Dermis blood vessel endothelial cell (primary cell): ENCODE results near the gene LILRB4. TPM values are rescaled to one million over a fixed set of nuclear protein-coding genes. Genes with fewer than 3 reads are reported as not detected.
A peak's percentile ranks its signal among the peaks of the same experiment; 100 is the strongest.
"Not testable (repeated sequence)": the region's sequence is repeated elsewhere in the genome, so short reads cannot be mapped to it uniquely, and the experiment has no call there.

ENCODE experiments used
- DNase-seq: peaks from one replicate; pipeline ENCODE4 v3.0.0; 2010
- total RNA-seq: library from RNA; depleted of rRNA; stranded (reverse); fragments of >200 nt; gene quantifications from 2 replicates; pipeline ENCODE4 v1.2.3, GENCODE V29; 2014

The LILRB4 gene
- total RNA-seq, 1 donor from 2014 or later = not detected

DNA sequence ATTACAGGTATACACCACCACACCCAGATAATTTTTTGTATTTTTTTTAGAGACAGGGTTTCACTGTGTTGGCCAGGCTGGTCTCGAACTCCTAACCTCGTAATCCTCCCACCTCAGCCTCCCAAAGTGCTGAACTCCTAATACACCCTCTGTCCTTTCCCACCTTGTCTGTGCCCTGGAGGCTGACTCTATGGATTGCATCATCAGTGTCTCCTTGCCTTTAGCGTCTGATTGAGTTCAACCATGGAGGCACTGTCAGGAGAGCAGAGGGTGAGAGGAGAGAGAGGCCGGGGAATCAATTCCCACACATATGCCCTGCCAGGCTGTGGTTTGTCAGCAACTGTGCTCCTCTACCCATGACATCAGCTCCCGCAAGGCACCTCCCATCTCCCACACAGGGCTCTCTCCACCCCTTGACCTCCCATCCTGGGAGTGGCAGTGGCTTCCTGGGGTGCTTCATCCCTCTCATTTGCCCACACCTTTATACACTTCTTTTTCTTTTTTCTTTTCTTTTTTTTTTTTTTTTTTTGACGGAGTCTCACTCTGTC lies 12.6 kb upstream of the LILRB4 start:
- DNase-seq = no peak

DNA sequence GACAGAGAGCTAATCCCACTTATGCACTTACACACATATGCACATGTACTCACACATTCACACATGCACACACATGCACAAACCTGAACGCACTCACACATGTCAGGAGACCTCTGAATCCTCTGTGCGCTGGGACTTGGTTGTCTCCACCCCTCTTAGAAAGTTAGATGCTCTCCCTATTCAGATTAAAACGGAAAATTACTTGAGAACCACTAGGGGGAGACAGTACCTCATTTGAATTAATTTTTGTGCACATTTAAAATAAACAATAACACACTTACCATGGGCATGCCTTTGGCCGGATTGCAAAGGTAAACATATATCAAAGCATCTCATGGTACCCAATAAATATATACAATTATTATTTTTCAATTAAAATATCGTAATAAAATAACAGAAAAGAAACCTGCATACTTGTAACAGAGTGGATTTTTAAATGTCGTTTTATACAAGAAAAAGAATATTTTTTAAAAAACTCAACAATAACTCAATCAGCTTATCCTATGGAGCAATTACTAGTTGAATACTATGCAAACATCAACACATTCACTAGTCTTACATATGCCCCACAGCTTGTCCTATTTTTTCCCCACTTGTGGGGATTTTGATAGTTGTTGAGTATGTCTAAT lies 9.5 kb upstream of the LILRB4 start:
- DNase-seq = peak; percentile 63

DNA sequence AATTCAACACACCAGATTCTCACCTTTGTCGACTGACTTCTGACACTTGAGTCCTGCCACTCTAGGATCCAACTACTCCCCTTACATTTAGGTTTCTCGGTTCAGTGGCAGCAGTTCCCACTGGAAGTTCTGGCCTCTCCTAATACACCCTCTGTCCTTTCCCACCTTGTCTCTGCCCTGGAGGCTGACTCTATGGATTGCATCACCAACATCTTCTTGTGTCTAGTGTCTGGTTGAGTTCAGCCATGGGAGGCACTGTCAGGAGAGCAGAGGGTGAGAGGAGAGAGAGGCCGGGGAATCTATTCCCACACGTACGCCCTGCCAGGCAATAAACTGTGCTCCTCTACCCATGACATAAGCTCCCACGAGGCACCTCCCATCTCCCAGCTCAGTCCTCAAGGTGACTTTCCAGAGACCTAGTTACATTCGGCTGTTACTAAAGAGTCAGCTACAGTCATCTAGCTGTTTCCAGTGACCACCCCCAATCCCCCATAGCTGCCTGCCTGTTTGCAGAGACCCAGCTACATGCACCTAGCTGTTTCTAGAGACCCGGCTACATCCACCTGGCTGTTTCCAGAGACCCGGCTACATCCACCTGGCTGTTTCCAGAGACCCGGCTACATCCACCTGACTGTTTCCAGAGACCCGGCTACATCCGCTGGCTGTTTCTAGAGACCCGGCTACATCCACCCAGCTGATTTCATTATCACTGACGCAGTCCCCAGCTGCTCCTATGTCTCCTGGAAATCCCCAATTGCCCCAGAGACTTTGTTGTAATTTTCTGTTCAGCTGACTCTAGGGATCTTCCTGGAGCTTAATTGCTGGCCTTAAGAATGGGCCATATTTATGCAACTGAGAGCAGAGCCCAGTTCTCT lies 8.1 kb upstream of the LILRB4 start:
- DNase-seq = no peak

DNA sequence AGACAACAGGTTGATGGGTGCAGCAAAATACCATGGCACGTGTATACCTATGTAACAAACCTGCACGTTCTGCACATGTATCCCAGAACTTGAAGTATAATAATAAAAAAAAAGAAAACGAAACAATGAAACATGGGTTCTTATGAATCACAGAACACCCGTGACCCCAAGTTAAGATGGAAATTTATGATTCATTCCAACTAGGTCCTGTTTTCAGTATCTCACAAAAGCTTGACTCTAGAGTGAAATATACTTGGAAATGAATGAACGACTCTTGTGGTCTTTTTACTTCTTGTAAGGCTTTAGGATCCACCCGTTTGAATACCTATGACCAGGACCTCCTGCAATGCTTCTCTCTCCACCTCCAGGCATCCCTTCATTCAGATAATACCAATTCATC lies 3.5 kb upstream of the LILRB4 start:
- DNase-seq = no peak

GRCh38 chr19:54660306-54660705 lies 2.5 kb upstream of the LILRB4 start:
- DNase-seq = no peak

DNA sequence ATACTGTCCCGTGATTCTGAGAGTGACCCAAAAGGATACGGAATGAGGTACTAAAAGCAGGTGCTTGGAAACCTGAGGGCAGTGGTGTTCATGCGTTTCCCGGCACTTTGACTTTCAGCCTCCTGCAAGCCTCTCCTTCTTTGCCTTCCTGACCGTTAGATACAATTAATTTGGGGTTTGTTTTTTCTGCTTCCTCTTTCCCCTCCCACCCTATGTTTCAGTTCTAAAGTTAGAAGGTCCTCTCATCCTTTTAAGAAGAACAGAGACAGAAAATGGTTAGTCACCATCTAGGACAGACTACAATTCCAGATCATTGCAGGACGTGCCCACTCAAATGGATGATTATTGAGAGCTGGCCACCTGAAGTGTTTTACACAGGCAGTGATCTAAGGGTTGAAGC lies 1.8 kb upstream of the LILRB4 start:
- DNase-seq = no peak

GRCh38 chr19:54661846-54662481 lies 821 bp upstream of the LILRB4 start:
- DNase-seq = no peak

GRCh38 chr19:54665530-54665929 lies 2.7 kb downstream of the LILRB4 start:
- no peak for DNase-seq

DNA sequence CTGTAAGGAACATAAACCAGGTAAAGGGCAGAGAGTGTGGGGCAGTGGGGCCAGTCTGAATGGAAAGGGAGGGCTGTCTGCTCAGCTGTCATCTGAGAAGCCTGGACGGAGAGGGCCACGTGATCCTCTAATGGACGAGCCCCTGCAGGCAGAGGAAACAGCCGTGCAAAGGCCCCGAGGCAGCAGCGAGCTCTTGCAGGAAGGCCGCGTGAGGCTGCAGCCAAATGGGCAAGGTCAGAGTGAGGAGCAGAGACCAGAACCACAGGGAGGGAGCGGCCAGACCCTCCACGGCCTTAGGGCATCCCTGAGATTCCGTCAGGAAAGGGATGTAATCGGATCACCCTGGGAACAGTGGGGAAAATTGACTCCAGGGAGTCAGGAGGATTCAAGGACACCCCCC lies 4.4 kb downstream of the LILRB4 start:
- DNase-seq = no peak

DNA sequence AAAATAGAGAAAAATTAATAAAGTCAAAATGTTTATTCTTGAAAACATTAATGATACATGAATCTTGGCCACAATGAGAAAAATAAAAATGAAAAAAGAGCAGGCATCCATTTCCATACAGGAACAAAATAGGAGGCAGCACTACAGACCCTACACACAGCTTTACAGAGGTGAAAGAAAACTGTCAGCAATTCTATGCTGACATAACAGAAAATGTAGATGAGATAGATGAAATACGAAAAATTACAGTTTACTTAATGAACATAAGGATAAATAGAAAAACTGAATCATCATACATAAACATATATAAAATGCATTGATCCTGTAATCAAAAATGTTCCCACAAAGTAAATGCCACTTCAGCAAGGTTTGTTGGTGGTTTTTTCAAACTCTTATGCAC lies 5.6 kb downstream of the LILRB4 start:
- no peak for DNase-seq

DNA sequence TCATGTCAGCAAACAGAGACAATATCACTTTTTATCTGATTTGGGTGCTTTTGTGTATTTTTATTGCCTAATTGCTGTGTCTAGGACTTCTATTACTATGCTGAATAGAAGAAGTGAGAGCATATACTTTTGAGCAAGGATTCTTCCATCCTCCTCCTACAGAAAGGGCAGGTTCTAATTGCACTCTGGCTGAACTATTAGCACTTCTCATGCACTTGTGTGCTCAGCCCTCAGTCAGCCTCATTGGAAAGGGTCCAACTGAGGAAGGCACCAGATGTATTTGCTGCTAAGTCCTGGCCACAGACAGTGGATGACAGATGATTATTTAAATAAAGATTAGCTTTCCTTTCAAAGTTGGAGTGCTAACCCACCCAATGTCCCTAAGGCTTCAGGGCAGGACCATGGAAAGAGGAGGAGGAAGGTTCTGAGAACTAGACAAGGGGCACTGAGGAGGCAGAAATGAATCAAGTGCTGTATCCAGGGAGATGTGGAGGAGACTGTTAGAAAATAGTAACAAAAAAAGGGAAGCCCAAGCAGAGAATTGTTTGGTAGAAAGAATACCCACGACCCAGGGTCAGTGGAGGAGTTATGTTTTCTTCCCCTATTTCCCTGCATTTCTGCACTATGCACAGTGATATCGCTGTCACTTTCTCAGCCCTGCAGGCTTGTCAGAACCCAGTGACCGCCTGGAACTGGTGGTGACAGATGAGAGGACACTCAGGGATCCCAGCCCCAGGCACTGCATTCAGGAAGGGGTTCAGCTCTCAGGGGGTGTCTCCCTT lies 8.0 kb downstream of the LILRB4 start:
- DNase-seq = no peak

GRCh38 chr19:54673222-54673621 lies 10.4 kb downstream of the LILRB4 start:
- DNase-seq = no peak

DNA sequence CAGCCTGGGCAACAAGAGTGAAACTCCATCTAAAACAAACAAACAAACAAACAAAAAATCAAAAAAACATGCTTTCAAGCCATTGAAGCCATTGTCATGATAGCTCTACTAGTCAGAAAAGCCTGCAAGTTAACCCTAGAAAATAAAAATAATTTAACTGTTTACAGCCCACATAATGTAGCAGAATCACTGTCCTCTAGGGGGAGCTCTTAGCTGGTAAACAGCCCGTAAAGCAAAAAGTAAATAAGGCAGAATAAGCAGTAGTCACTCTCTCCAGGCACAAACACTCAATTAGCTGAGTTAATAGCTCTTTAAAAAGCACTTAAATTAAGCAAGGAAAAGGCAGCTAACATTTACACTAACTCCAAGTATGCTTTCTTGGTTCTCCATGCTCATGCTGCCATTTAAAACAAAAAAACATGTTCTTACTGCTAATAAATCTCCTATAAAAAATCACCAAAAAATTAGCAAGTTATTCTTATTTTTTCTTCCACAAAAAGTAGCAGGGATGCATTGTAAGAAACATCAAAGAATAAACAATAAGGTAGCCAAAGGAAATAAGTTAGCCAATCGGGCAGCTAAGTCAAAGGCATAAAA lies 11.3 kb downstream of the LILRB4 start:
- DNase-seq = peak; percentile 73

GRCh38 chr19:54676210-54676834 lies 13.5 kb downstream of the LILRB4 start:
- peak; percentile 76 for DNase-seq

- DNase-seq = no peak
These were observed 14.4 kb downstream of the LILRB4 start for GRCh38 chr19:54677217-54677616.

DNA sequence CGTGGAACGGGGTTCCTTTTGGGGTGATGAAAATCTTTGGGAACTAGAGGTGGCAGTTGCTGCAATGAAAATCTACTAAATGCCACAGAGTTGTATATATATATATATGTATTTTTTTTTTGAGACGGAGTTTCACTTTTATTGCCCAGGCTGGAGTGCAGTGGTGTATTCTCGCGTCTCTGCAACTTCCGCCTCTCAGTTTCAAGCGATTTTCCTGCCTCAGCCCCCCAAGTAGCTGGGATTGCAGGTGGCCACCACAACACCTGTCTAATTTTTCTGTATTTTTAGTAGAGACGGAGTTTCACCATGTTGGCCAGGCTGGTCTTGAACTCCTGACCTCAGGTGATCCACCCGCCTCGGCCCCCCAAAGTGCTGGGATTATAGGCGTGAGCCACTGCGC lies 18.8 kb downstream of the LILRB4 start:
- DNase-seq = not testable (repeated sequence)

DNA sequence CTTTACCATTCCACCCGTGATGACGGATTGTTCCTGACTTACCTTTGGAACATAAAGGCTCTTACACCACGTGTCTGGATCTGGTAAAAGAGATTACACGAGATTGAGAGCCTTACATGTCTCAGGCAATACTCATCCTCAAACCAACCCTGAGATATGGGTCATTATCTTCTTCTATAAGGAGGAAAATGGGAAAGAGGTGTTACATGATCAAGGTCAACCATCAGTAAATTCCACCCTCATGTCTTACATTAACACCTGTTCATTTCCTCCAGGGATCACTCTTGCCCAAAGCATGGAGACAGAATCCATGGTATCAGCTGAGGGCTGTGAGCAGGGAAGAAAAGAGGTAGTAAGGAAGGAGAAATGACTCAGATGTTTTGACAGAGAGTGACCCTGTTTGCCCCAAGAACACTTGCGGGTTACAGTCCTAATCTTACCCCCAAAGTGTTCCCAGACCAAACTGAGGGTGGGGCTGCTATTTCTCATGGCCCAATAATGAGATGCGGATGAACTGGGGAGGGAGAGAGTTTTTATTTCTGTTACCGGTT lies 19.6 kb downstream of the LILRB4 start:
- no peak for DNase-seq

GRCh38 chr19:54684527-54684926 lies 21.7 kb downstream of the LILRB4 start:
- DNase-seq = peak; percentile 69

- DNase-seq = no peak
These were observed 29.0 kb downstream of the LILRB4 start for GRCh38 chr19:54691582-54692297.

DNA sequence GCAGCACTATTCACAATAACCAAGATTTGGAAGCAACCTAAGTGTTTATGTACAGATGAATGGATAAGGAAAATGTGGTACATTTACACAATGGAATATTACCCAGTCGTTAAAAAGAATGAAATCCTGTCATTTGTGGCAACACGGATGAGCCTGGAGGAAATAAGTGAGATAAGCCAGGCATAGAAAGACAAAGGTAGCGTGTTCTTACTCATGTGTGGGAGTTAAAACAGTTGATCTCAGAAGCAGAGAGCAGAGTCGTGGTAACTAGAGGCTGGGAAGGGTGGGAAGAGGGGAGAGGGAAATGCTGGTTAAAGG lies 29.5 kb downstream of the LILRB4 start:
- no peak for DNase-seq

GRCh38 chr19:54694648-54695047 lies 31.9 kb downstream of the LILRB4 start:
- no peak for DNase-seq
